ENCODE results near the gene ZSWIM9.
A peak's percentile ranks its signal among the peaks of the same experiment; 100 is the strongest.

ZSWIM9 gene

DNA sequence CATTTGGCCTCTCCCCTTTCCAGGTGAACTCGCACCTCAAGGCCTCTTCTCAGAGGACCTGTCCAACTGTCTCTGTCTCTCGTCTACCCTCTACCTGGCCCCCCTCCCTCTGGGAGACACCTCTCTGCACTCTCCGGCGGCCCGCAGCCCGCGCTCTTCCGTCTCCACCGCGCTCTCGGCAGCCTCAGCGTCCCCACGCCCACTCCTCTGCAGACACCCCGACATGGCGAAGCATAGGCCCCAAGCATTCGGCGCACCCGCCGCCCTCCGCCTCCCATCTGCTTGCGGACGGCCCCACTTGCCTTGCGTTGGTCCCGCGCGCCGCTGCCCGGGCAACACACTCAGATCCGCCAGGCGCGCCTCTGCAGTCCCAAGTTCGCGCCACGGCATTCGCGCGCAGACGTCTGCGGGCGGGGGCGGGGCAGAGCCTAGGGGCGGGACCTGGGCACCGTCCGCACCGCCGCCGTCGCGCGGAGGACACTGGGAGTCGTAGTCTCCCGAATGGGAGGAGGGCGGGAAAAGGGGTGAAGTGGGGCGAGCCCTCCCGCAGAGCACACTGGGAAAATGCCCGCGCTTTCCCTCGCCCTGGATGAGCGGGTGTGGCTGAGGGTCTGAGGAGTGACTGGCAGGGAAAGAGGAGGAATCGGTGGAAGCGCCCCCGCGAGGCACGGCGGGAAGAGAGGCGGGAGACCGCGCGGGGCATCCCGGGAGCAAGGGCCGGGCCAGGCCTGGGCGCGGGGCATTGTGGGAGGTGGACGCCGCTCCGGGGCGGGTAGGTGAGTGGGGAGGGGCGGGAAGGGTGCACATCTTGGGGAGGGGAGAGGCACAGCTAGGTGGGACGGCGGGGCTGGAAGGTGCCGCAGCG is at the start of gene ZSWIM9, which contains the start of gene LIG1:
TSS of gene ZSWIM9 (plus strand) at position 742 of the 865 bp plus-strand sequence. CDS start 1,123 bp downstream, outside the sequence.
TSS of gene LIG1 (minus strand) at position 406 of the 865 bp plus-strand sequence. CDS start 4,778 bp downstream, outside the sequence.
- Histone ChIP-seq H3K27me3 (ENCODE audit: insufficient read depth, low read length) (no peaks in the 10 kb centered on the region), H3K4me3 (ENCODE audit: low read depth, low read length) (peak within 1 kb of the TSS; percentile 97), H3K4me1 (ENCODE audit: control insufficient read depth, insufficient read depth, low read length, unreplicated experiment) (peaks cover 4% of the 10 kb centered on the region), H2AFZ (ENCODE audit: low read length, unreplicated experiment) (peak within 1 kb of the TSS; percentile 84), H3K36me3 (ENCODE audit: insufficient read depth, low read length) (no peaks in the 10 kb centered on the region), H3K27ac (ENCODE audit: low read depth, low read length) (peak within 1 kb of the TSS; percentile 78), H3K79me2 (ENCODE audit: control insufficient read depth, insufficient read depth, low read length, unreplicated experiment) (peaks cover 29% of the 10 kb centered on the region)

DNA sequence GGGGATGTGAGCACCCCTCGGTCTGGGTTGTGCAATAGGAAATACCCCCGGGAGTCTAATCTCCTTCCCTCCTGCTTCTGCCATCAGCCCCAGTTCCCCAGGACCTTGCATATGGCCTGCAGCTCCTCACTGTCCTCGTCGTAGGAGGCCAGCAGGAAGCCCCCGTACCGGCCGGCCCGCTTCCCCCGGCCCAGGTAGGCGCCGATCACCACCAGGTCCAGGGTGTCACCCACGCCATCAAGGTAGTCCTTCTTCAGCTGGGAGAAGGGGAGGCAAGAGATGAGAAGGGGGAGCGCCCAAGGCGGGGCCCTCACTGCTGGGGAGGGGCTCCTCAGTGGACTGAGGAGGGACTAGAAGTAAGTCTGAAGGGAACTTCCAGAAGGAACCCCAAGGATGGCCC is 49.4 kb upstream of the ZSWIM9 start:
- Histone ChIP-seq H3K27ac (ENCODE audit: low read depth, low read length) (no peak overlapping the region), H3K36me3 (ENCODE audit: insufficient read depth, low read length) (0 out of 2 replicates have a peak, but pooled peaks cover 3% of the 10 kb centered on the region), H2AFZ (ENCODE audit: low read length, unreplicated experiment) (no peak overlapping the region), H3K79me2 (ENCODE audit: control insufficient read depth, insufficient read depth, low read length, unreplicated experiment) (no peaks in the 10 kb centered on the region), H3K4me1 (ENCODE audit: control insufficient read depth, insufficient read depth, low read length, unreplicated experiment) (peaks cover 5% of the 10 kb centered on the region), H3K27me3 (ENCODE audit: insufficient read depth, low read length) (no peaks in the 10 kb centered on the region), H3K4me3 (ENCODE audit: low read depth, low read length) (no peak overlapping the region)

DNA sequence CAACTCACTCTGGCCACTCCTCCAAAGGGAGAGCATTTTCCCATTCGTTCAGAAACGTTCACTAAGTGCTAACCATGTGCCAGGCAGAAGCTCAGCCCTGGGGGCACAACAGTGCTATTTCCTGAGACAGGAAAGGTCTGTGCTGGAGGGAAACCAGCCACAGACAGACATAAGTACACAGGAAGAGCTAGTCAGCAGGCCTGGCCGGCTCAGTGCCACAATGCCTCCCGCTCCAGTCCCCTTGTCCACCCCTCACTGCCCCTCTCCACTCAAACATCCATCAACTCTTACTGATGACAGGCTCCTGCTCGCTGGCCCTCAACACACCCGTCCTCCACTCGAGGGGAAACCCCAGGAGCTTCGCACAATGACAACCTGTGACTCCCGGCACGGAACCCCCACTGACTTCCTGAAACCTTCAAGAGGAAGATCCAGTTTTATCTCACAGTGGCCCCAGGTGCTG is 48.5 kb upstream of the ZSWIM9 start:
- peaks cover 5% of the 10 kb centered on the region for H3K4me1 ChIP-seq (ENCODE audit: control insufficient read depth, insufficient read depth, low read length, unreplicated experiment)
- H3K27me3 ChIP-seq (ENCODE audit: insufficient read depth, low read length): no peaks in the 10 kb centered on the region
- 0 out of 2 replicates have a peak, but pooled peaks cover 3% of the 10 kb centered on the region for H3K36me3 ChIP-seq (ENCODE audit: insufficient read depth, low read length)
- no peaks in the 10 kb centered on the region for H3K79me2 ChIP-seq (ENCODE audit: control insufficient read depth, insufficient read depth, low read length, unreplicated experiment)
- H2AFZ ChIP-seq (ENCODE audit: low read length, unreplicated experiment): no peak overlapping the region
- no peak overlapping the region for H3K27ac ChIP-seq (ENCODE audit: low read depth, low read length)
- no peak overlapping the region for H3K4me3 ChIP-seq (ENCODE audit: low read depth, low read length)

DNA sequence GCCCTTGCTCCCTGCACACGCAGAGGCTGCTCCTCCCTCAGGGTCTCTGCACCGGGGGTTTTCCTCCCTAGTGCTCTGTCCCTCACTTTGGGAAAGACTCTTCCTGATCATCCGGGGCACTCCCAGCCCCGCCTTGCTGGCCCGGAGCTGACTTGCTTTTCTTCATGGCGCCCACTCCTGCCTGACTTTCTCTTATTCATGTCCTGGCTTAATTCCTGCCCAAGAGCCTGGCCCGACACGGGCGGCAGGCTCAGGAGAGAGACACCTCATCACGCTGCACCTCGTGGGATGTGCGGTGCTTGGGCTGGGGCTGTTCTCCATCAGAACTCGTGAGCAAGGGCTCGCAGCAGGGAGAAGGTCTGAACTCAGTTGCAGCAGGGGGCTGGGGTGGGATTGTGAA is 48.1 kb upstream of the ZSWIM9 start:
- Histone ChIP-seq H3K27me3 (ENCODE audit: insufficient read depth, low read length) (no peaks in the 10 kb centered on the region), H3K27ac (ENCODE audit: low read depth, low read length) (no peak overlapping the region), H3K36me3 (ENCODE audit: insufficient read depth, low read length) (0 out of 2 replicates have a peak, but pooled peaks cover 3% of the 10 kb centered on the region), H2AFZ (ENCODE audit: low read length, unreplicated experiment) (no peak overlapping the region), H3K79me2 (ENCODE audit: control insufficient read depth, insufficient read depth, low read length, unreplicated experiment) (no peaks in the 10 kb centered on the region), H3K4me1 (ENCODE audit: control insufficient read depth, insufficient read depth, low read length, unreplicated experiment) (peaks cover 5% of the 10 kb centered on the region), H3K4me3 (ENCODE audit: low read depth, low read length) (no peak overlapping the region)

DNA sequence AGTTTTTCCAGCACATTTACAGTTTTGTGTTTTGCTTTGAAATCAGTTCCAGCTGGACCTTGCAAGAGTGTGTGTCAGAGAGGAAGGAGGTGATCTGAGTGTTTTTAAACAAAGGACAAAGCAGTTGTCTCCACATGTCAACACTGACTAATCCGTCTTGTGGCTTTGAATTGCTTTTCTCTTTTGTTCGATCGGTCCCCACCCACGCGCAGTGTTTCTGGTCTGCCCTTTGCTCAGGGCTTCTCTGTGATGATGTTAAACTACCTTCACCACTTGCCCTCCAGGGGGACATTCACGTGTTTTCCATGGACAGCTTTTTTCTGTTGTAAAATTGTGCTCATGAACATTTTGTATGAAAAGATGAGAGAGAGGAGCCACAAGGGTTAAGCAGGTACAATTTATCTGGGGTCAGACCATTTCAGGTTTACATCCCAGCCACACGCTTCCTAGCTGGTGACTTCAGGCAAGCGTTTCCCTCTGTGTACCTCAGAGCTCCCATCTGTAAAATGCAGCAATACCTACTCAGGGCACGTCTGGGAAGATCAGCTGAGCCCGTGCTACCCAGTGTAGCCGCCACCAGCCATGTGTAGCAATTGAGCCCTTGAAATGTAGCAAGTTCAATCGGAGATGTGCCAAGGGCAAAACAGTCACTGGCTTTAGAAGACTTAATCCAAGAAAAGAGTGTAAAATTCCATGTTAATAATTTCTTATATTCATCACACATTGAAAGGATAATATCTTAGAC is 46.4 kb upstream of the ZSWIM9 start:
- Histone ChIP-seq H3K4me1 (ENCODE audit: control insufficient read depth, insufficient read depth, low read length, unreplicated experiment) (peaks cover 5% of the 10 kb centered on the region), H3K4me3 (ENCODE audit: low read depth, low read length) (no peak overlapping the region), H3K27ac (ENCODE audit: low read depth, low read length) (no peak overlapping the region), H2AFZ (ENCODE audit: low read length, unreplicated experiment) (no peak overlapping the region), H3K27me3 (ENCODE audit: insufficient read depth, low read length) (no peaks in the 10 kb centered on the region), H3K79me2 (ENCODE audit: control insufficient read depth, insufficient read depth, low read length, unreplicated experiment) (no peaks in the 10 kb centered on the region), H3K36me3 (ENCODE audit: insufficient read depth, low read length) (0 out of 2 replicates have a peak, but pooled peaks cover 3% of the 10 kb centered on the region)

DNA sequence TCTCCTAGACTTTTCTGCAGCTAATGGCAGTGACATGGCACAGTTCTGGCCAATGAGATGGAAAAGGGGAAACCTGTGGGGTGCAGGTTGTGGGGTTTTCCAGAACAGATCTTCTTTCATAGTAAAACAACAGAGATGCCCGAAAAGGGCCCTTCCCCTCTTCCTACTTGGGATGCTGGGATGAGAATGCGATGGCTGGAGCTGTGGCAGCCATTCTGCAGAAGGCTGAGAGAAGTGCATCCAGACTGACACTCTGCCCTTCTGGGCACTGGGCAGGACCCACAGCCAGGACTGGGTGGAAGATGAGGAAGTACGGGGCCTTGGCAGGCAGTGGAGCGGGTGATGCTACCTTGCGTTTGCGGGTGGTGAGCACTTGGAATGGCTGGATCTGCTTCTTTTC is 42.9 kb upstream of the ZSWIM9 start:
- Histone ChIP-seq H3K36me3 (ENCODE audit: insufficient read depth, low read length) (0 out of 2 replicates have a peak, but pooled peaks cover 1% of the 10 kb centered on the region), H3K4me1 (ENCODE audit: control insufficient read depth, insufficient read depth, low read length, unreplicated experiment) (peaks cover 5% of the 10 kb centered on the region), H2AFZ (ENCODE audit: low read length, unreplicated experiment) (no peak overlapping the region), H3K79me2 (ENCODE audit: control insufficient read depth, insufficient read depth, low read length, unreplicated experiment) (no peaks in the 10 kb centered on the region), H3K4me3 (ENCODE audit: low read depth, low read length) (no peak overlapping the region), H3K27me3 (ENCODE audit: insufficient read depth, low read length) (no peaks in the 10 kb centered on the region), H3K27ac (ENCODE audit: low read depth, low read length) (no peak overlapping the region)

DNA sequence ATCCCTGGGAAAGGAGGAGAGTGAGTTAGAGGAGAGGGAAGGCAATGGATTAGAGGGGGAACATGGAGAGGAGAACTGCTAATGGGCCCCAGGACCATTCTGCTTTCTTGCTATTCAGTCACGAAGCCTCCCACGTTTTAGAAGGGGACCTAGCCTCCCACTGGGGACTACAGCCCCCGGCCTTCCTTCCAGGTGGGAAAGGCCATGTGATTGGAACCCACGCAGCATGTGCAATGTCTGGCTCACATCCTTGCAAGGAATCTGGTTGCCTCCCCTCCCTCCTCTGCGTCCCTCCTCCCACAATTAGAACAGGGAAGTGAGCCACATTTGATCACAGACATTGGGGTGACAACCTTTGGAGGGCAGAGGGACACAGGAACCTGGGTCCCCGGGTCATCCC is 37.4 kb upstream of the ZSWIM9 start:
- no peak overlapping the region for H3K27ac ChIP-seq (ENCODE audit: low read depth, low read length)
- H3K36me3 ChIP-seq (ENCODE audit: insufficient read depth, low read length): no peaks in the 10 kb centered on the region
- no peak overlapping the region for H2AFZ ChIP-seq (ENCODE audit: low read length, unreplicated experiment)
- no peaks in the 10 kb centered on the region for H3K4me1 ChIP-seq (ENCODE audit: control insufficient read depth, insufficient read depth, low read length, unreplicated experiment)
- no peaks in the 10 kb centered on the region for H3K27me3 ChIP-seq (ENCODE audit: insufficient read depth, low read length)
- no peaks in the 10 kb centered on the region for H3K79me2 ChIP-seq (ENCODE audit: control insufficient read depth, insufficient read depth, low read length, unreplicated experiment)
- H3K4me3 ChIP-seq (ENCODE audit: low read depth, low read length): no peak overlapping the region

DNA sequence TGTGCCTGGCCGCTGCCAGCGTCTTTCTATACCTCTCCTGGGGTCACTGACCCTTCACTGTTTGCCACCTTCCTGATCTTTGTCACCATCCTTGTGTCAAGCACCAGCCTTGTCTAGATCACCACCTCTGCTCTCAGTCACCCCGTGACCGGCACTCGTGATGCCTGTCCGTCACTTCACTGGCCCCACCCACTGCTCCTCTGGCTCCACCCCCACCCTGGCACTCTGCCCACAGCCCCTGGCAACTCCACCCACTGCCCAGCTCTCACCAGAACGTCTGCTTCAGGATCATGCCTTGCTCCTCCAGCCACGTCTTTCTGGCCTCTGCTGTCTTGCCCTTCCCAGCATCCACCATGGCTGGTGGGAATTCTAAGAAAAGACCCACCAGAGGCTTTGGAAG is 35.1 kb upstream of the ZSWIM9 start:
- Histone ChIP-seq H3K4me3 (ENCODE audit: low read depth, low read length) (no peak overlapping the region), H3K4me1 (ENCODE audit: control insufficient read depth, insufficient read depth, low read length, unreplicated experiment) (no peaks in the 10 kb centered on the region), H3K36me3 (ENCODE audit: insufficient read depth, low read length) (no peaks in the 10 kb centered on the region), H3K79me2 (ENCODE audit: control insufficient read depth, insufficient read depth, low read length, unreplicated experiment) (no peaks in the 10 kb centered on the region), H3K27ac (ENCODE audit: low read depth, low read length) (no peak overlapping the region), H3K27me3 (ENCODE audit: insufficient read depth, low read length) (no peaks in the 10 kb centered on the region), H2AFZ (ENCODE audit: low read length, unreplicated experiment) (no peak overlapping the region)

DNA sequence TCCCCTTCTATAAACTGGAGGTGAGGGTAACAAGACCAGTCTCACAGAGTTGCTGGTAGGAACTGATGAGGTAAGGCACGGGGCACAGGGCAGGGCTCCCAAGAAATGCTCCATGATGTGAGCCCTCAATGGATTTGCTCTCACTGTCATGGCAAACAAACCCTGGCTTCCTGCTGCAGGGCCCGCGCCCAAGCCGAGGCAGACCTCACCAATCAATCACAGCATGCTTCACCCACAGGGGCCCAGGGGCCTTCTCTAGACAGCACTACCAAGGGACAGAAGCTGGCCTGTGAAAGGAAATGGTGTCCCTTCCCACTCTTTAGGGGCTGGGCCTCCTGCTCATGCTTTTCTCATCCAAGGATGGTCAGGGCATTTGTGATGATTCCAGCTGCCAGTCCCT is 33.9 kb upstream of the ZSWIM9 start:
- H3K27ac ChIP-seq (ENCODE audit: low read depth, low read length): no peak overlapping the region
- H3K4me1 ChIP-seq (ENCODE audit: control insufficient read depth, insufficient read depth, low read length, unreplicated experiment): no peaks in the 10 kb centered on the region
- H3K4me3 ChIP-seq (ENCODE audit: low read depth, low read length): no peak overlapping the region
- H3K79me2 ChIP-seq (ENCODE audit: control insufficient read depth, insufficient read depth, low read length, unreplicated experiment): no peaks in the 10 kb centered on the region
- H3K36me3 ChIP-seq (ENCODE audit: insufficient read depth, low read length): no peaks in the 10 kb centered on the region
- no peak overlapping the region for H2AFZ ChIP-seq (ENCODE audit: low read length, unreplicated experiment)
- H3K27me3 ChIP-seq (ENCODE audit: insufficient read depth, low read length): no peaks in the 10 kb centered on the region

DNA sequence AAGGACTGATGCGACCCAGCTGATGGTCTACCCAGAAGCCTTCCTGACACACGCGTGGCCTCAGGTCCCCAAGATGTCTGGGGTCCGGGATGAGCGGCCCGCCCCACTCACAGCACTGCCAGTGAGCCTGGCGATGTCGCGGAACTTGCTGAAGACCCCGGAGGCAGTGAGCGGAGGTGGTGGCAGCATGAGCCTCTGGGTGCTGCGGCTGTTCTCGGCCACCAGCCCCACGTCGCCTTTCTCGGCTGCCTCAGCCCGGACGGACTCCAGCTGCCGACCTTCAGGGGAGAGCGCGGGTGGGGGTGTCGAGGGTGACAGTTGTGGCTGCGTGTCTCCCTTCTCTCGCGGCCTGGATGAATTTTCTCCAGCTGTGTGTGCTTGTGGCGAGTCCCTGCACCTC is 33.1 kb upstream of the ZSWIM9 start:
- no peak overlapping the region for H3K4me3 ChIP-seq (ENCODE audit: low read depth, low read length)
- no peak overlapping the region for H3K27ac ChIP-seq (ENCODE audit: low read depth, low read length)
- no peaks in the 10 kb centered on the region for H3K36me3 ChIP-seq (ENCODE audit: insufficient read depth, low read length)
- H3K4me1 ChIP-seq (ENCODE audit: control insufficient read depth, insufficient read depth, low read length, unreplicated experiment): no peaks in the 10 kb centered on the region
- no peak overlapping the region for H2AFZ ChIP-seq (ENCODE audit: low read length, unreplicated experiment)
- H3K79me2 ChIP-seq (ENCODE audit: control insufficient read depth, insufficient read depth, low read length, unreplicated experiment): no peaks in the 10 kb centered on the region
- H3K27me3 ChIP-seq (ENCODE audit: insufficient read depth, low read length): no peaks in the 10 kb centered on the region
